Stimulated activated naive CD8-positive, alpha-beta T cell treated with anti-CD3 and anti-CD28 coated beads, Interleukin-15, Interleukin-2, amounts not matched to agents 100 ng/mL and 50 ng/mL, for 24 hours (primary cell): ENCODE measurements around the gene TLE5.
"Not testable (repeated sequence)": the region's sequence is repeated elsewhere in the genome, so short reads cannot be mapped to it uniquely, and the experiment has no call there.

ENCODE experiments used
- H3K27ac Mint-ChIP-seq: one replicate; pipeline ENCODE4 v1.8.0; 2021; ENCODE audit warnings: mild to moderate bottlenecking, mixed read lengths
- H3K27me3 Mint-ChIP-seq: one replicate; pipeline ENCODE4 v1.8.0; 2021; ENCODE audit warnings: mixed read lengths
- H3K36me3 Mint-ChIP-seq: one replicate; pipeline ENCODE4 v1.8.0; 2021; ENCODE audit warnings: low read depth, mixed read lengths
- H3K4me1 Mint-ChIP-seq: one replicate; pipeline ENCODE4 v1.8.0; 2021; ENCODE audit warnings: low read depth, mixed read lengths
- H3K4me3 Mint-ChIP-seq: one replicate; pipeline ENCODE4 v1.8.0; 2021; ENCODE audit warnings: mild to moderate bottlenecking, mixed read lengths
- H3K9me3 Mint-ChIP-seq: one replicate; pipeline ENCODE4 v1.8.0; 2021; ENCODE audit warnings: mixed read lengths

The TLE5 gene

GRCh38 chr19:3058009-3058820 is 4.1 kb downstream of the TLE5 start:
- H3K27ac Mint-ChIP-seq, result peak overlapping the region; percentile 65
- no peak overlapping the region for H3K4me3 Mint-ChIP-seq
- H3K36me3 Mint-ChIP-seq, result peaks cover 43% of the 10 kb centered on the region
- H3K27me3 Mint-ChIP-seq, result no peaks in the 10 kb centered on the region
- H3K4me1 Mint-ChIP-seq, result peaks cover 51% of the 10 kb centered on the region
- no peaks in the 10 kb centered on the region for H3K9me3 Mint-ChIP-seq

- H3K27ac Mint-ChIP-seq, result no peak overlapping the region
- H3K4me1 Mint-ChIP-seq, result peaks cover 46% of the 10 kb centered on the region
- H3K4me3 Mint-ChIP-seq, result no peak overlapping the region
- H3K36me3 Mint-ChIP-seq, result peaks cover 43% of the 10 kb centered on the region
- H3K9me3 Mint-ChIP-seq, result no peaks in the 10 kb centered on the region
- H3K27me3 Mint-ChIP-seq, result no peaks in the 10 kb centered on the region
These were observed 5.0 kb downstream of the TLE5 start for GRCh38 chr19:3057275-3057714.

- no peak overlapping the region for H3K4me3 Mint-ChIP-seq
- no peak overlapping the region for H3K27ac Mint-ChIP-seq
- H3K4me1 Mint-ChIP-seq, result peaks cover 46% of the 10 kb centered on the region
- peaks cover 43% of the 10 kb centered on the region for H3K36me3 Mint-ChIP-seq
- H3K9me3 Mint-ChIP-seq, result no peaks in the 10 kb centered on the region
- no peaks in the 10 kb centered on the region for H3K27me3 Mint-ChIP-seq
These were observed 5.7 kb downstream of the TLE5 start for GRCh38 chr19:3056417-3057088.

GRCh38 chr19:3055741-3056416 is 6.4 kb downstream of the TLE5 start:
- H3K27ac Mint-ChIP-seq, result no peak overlapping the region
- no peaks in the 10 kb centered on the region for H3K27me3 Mint-ChIP-seq
- H3K4me3 Mint-ChIP-seq, result no peak overlapping the region
- no peaks in the 10 kb centered on the region for H3K9me3 Mint-ChIP-seq
- H3K36me3 Mint-ChIP-seq, result peaks cover 41% of the 10 kb centered on the region
- peaks cover 44% of the 10 kb centered on the region for H3K4me1 Mint-ChIP-seq

- peaks cover 40% of the 10 kb centered on the region for H3K4me1 Mint-ChIP-seq
- H3K4me3 Mint-ChIP-seq, result no peak overlapping the region
- H3K36me3 Mint-ChIP-seq, result peaks cover 37% of the 10 kb centered on the region
- H3K9me3 Mint-ChIP-seq, result no peaks in the 10 kb centered on the region
- H3K27ac Mint-ChIP-seq, result no peak overlapping the region
- H3K27me3 Mint-ChIP-seq, result no peaks in the 10 kb centered on the region
These were observed 7.1 kb downstream of the TLE5 start for GRCh38 chr19:3054972-3055740.

- Mint-ChIP-seq H3K9me3 (no peaks in the 10 kb centered on the region), H3K4me1 (peaks cover 33% of the 10 kb centered on the region), H3K27ac (no peak overlapping the region), H3K36me3 (peaks cover 31% of the 10 kb centered on the region), H3K27me3 (no peaks in the 10 kb centered on the region), H3K4me3 (no peak overlapping the region)
These were observed 7.9 kb downstream of the TLE5 start for GRCh38 chr19:3054265-3054971.

- Mint-ChIP-seq H3K9me3 (no peaks in the 10 kb centered on the region), H3K27ac (no peak overlapping the region), H3K27me3 (no peaks in the 10 kb centered on the region), H3K4me3 (no peak overlapping the region), H3K36me3 (peaks cover 29% of the 10 kb centered on the region), H3K4me1 (peaks cover 32% of the 10 kb centered on the region)
These were observed 8.5 kb downstream of the TLE5 start for GRCh38 chr19:3053780-3054179.

- H3K4me1 Mint-ChIP-seq, result peaks cover 27% of the 10 kb centered on the region
These were observed 9.1 kb downstream of the TLE5 start for GRCh38 chr19:3053218-3053621.

GRCh38 chr19:3050016-3050415 is 12.3 kb downstream of the TLE5 start:
- not testable (repeated sequence) for H3K36me3 Mint-ChIP-seq, H3K27ac Mint-ChIP-seq, H3K27me3 Mint-ChIP-seq, H3K9me3 Mint-ChIP-seq, H3K4me3 Mint-ChIP-seq
- peaks cover 20% of the 10 kb centered on the region for H3K4me1 Mint-ChIP-seq

More at GRCh38 chr19:3053218-3053621, 9.1 kb downstream of the TLE5 start:
- Mint-ChIP-seq H3K4me3 (no peak overlapping the region), H3K27ac (no peak overlapping the region), H3K36me3 (peaks cover 24% of the 10 kb centered on the region), H3K27me3 (no peaks in the 10 kb centered on the region), H3K9me3 (no peaks in the 10 kb centered on the region)

- Mint-ChIP-seq H3K27ac (no peak overlapping the region), H3K27me3 (peaks cover 3% of the 10 kb centered on the region), H3K9me3 (no peaks in the 10 kb centered on the region), H3K4me3 (no peak overlapping the region), H3K4me1 (peaks cover 10% of the 10 kb centered on the region), H3K36me3 (peaks cover under 1% of the 10 kb centered on the region)
These were observed 13.2 kb downstream of the TLE5 start for GRCh38 chr19:3049089-3049488.

GRCh38 chr19:3048190-3048533 is 14.1 kb downstream of the TLE5 start:
- Mint-ChIP-seq H3K27me3 (peaks cover 3% of the 10 kb centered on the region), H3K4me1 (peaks cover 10% of the 10 kb centered on the region), H3K4me3 (no peak overlapping the region), H3K9me3 (no peaks in the 10 kb centered on the region), H3K36me3 (no peaks in the 10 kb centered on the region), H3K27ac (no peak overlapping the region)

- Mint-ChIP-seq H3K9me3 (no peaks in the 10 kb centered on the region), H3K4me3 (peak overlapping the region; percentile 76), H3K36me3 (no peaks in the 10 kb centered on the region), H3K27ac (peak overlapping the region; percentile 19), H3K27me3 (peaks cover 3% of the 10 kb centered on the region), H3K4me1 (peaks cover 10% of the 10 kb centered on the region)
These were observed 14.7 kb downstream of the TLE5 start for GRCh38 chr19:3047496-3048189.

- H3K4me3 Mint-ChIP-seq, result no peak overlapping the region
- no peaks in the 10 kb centered on the region for H3K36me3 Mint-ChIP-seq
- H3K27ac Mint-ChIP-seq, result no peak overlapping the region
- peaks cover 14% of the 10 kb centered on the region for H3K4me1 Mint-ChIP-seq
- peaks cover 3% of the 10 kb centered on the region for H3K27me3 Mint-ChIP-seq
- H3K9me3 Mint-ChIP-seq, result no peaks in the 10 kb centered on the region
These were observed 15.4 kb downstream of the TLE5 start for GRCh38 chr19:3046698-3047495.
